K562 (cell line): ENCODE results near the gene PTPN18. TPM values are rescaled to one million over a fixed set of nuclear protein-coding genes. Genes with fewer than 3 reads are reported as not detected.
A peak's percentile ranks its signal among the peaks of the same experiment; 100 is the strongest.

Experiments
- CBX1 ChIP-seq: sonication (generic); IDR thresholded peaks from 2 replicates; pipeline ENCODE4 v1.6.1; 2016; ENCODE audit warnings: antibody characterized with exemption, low read depth, mild to moderate bottlenecking
- CBX2 ChIP-seq: fragments of 200-600 bp; sonication (generic); IDR thresholded peaks from one replicate; pipeline ENCODE4 v1.6.1; 2012; ENCODE audit warnings: mild to moderate bottlenecking, low read length, inconsistent platforms; ENCODE audit not compliant: insufficient read depth, poor library complexity, severe bottlenecking
- ELF1 ChIP-seq: fragments of 200-800 bp; sonication (Bioruptor generic); IDR thresholded peaks from 2 replicates; pipeline ENCODE4 v1.6.1; 2016; ENCODE audit warnings: missing genetic modification characterization, missing compliant biosample characterization
- FOXJ2 ChIP-seq: fragments of 200-800 bp; sonication (Bioruptor generic); IDR thresholded peaks from 2 replicates; pipeline ENCODE4 v1.6.1; 2016; ENCODE audit warnings: missing genetic modification characterization, missing compliant biosample characterization
- JUND ChIP-seq, 2 experiments: IDR thresholded peaks; 2 replicates in 1 of 2; 3 replicates in 1 of 2; pipeline ENCODE4 v1.6.1; 2011; ENCODE audit warnings: borderline replicate concordance in 2 of 2, low read depth in 2 of 2, low read length in 2 of 2, improper control_type of control experiment in 1 of 2, missing biosample characterization in 1 of 2, missing genetic modification characterization in 1 of 2, missing genetic modification reagents in 1 of 2
- KAT7 ChIP-seq: sonication (generic); formaldehyde crosslinking; IDR thresholded peaks from 2 replicates; pipeline ENCODE4 v1.8.0; 2022; ENCODE audit warnings: missing genetic modification reagents, mild to moderate bottlenecking, borderline replicate concordance
- KDM2B ChIP-seq: fragments of 250-450 bp; sonication (Bioruptor Pico); IDR thresholded peaks from 2 replicates; pipeline ENCODE4 v1.8.0; 2021; ENCODE audit warnings: mild to moderate bottlenecking, moderate library complexity
- MCM2 ChIP-seq: fragments of 450-650 bp; IDR thresholded peaks from 2 replicates; pipeline ENCODE4 v1.6.1; 2017; ENCODE audit warnings: low read depth, mild to moderate bottlenecking
- MTA2 ChIP-seq: fragments of 450-650 bp; IDR thresholded peaks from 2 replicates; pipeline ENCODE4 v1.6.1; 2016; ENCODE audit warnings: low read depth
- NCOA4 ChIP-seq: fragments of 450-650 bp; IDR thresholded peaks from 2 replicates; pipeline ENCODE4 v1.6.1; 2018; ENCODE audit warnings: mild to moderate bottlenecking; ENCODE audit not compliant: partially characterized antibody
- NRF1 ChIP-seq, 2 experiments: fragments of 450-650 bp; IDR thresholded peaks in 1 of 2; conservative IDR thresholded peaks in 1 of 2; 2 replicates each; pipeline ENCODE4 v1.6.1; 2014; ENCODE audit warnings: mild to moderate bottlenecking in 2 of 2
- ZBED1 ChIP-seq: IDR thresholded peaks from 2 replicates; pipeline ENCODE4 v1.6.1; 2014
- ZNF124 ChIP-seq: sonication (generic); formaldehyde crosslinking; IDR thresholded peaks from 2 replicates; pipeline ENCODE4 v1.8.1; 2022; ENCODE audit warnings: missing genetic modification reagents
- ZNF134 ChIP-seq: fragments of 250-450 bp; sonication (Bioruptor Pico); conservative IDR thresholded peaks from 2 replicates; pipeline ENCODE4 v1.4.0; 2020
- ZNF165 ChIP-seq: fragments of 250-450 bp; sonication (Bioruptor Pico); IDR thresholded peaks from 2 replicates; pipeline ENCODE4 v1.4.0; 2020; ENCODE audit warnings: borderline replicate concordance
- ZNF347 ChIP-seq: fragments of 450-650 bp; formaldehyde crosslinking; IDR thresholded peaks from 2 replicates; pipeline ENCODE4 v1.4.0; 2020; ENCODE audit warnings: low read depth, mild to moderate bottlenecking, moderate library complexity
- ZNF79 ChIP-seq: fragments of 250-450 bp; sonication (Bioruptor Pico); IDR thresholded peaks from 2 replicates; pipeline ENCODE4 v1.4.0; 2020; ENCODE audit warnings: low read depth, mild to moderate bottlenecking, moderate library complexity
- polyA plus RNA-seq, 8 experiments: library from polyadenylated mRNA; depleted of rRNA in 4 of 8; stranded (reverse) in 5 of 8; unstranded in 3 of 8; fragments of >200 nt; fragmentation: Nextera tagmentation in 2 of 8; fragmentation: Illumina TruSeq in 1 of 8; extraction: Ambion mirVana in 2 of 8; extraction: Trizol in 1 of 8; gene quantifications; 2 replicates each; pipeline versions ENCODE4 v1.2.1 to v1.2.3, GENCODE V29; 2011 to 2014; ENCODE audit warnings: inconsistent platforms in 1 of 8, missing spikeins in 1 of 8
- total RNA-seq, 7 experiments: library from RNA; depleted of rRNA in 6 of 7; stranded (reverse); fragments of >200 nt in 6 of 7; fragmentation: Illumina TruSeq in 2 of 7; extraction: Trizol in 2 of 7; gene quantifications; 2 replicates each; pipeline versions ENCODE4 v1.2.1 to v1.2.3, GENCODE V29; 2011 to 2021; ENCODE audit warnings: low replicate concordance in 1 of 7
- TF ChIP-seq, protein P1 (sequence below): fragments of 450-650 bp; IDR thresholded peaks from 2 replicates; pipeline ENCODE4 v1.6.1; 2018; ENCODE audit warnings: mild to moderate bottlenecking, low read depth; ENCODE audit not compliant: partially characterized antibody
- TF ChIP-seq, protein P2 (sequence below): sonication (generic); formaldehyde crosslinking; IDR thresholded peaks from 2 replicates; pipeline ENCODE4 v1.8.1; 2023; ENCODE audit warnings: mild to moderate bottlenecking, missing genetic modification reagents
- TF ChIP-seq, protein P3 (sequence below): sonication (generic); formaldehyde crosslinking; IDR thresholded peaks from 2 replicates; pipeline ENCODE4 v1.8.1; 2023; ENCODE audit warnings: missing genetic modification reagents, mild to moderate bottlenecking, borderline replicate concordance

Gene PTPN18
- total and polyA plus RNA-seq, 9 of the 15 experiments (the other 6 are each of a cell fraction or from before 2014, with no cell fraction given): 11.6 to 90.7 (median 49.6) TPM

DNA sequence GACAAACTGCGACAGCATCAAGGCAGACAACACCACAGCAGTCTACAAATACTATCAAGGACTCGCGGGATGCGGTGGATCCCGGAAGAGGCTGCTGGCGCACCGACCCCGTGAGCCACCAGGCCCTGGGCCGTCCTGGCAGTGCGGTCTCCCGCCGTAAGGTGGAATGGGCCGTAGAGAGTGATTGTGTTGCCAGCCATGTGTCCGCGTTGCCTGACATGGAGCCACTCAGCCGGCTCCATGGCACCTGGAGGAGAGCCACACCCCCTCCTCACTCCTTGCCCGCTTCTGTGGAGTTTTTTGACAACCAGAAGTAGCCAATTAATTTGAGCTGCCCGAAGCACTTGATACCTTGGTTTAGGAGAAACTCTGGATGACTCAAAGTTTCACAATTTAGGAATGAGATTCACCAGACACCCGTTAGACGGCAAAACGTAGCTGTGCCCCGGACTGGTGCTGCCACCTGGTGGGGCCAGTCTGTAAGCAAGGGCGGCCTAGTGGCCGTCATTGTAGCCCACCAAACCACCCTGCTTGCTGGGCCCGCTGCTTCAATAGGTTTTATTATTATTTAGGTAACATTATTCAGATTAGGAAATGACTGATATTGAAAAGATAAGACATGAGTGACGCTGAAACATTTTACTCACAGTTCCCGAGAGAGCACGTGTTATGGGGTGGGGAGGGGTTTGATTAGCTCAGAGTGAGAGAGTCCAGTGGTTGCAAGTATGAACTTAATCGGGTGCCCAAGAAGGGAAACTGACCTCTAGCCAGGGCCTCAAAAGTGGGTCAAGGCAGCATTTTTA is 23.4 kb upstream of the PTPN18 start (continued):
- TF ChIP-seq ZNF79 (CRISPR knock-in tag) (no peak), ZNF124 (no peak), ELF1 (tag) (no peak), CBX2 (no peak), CBX1 (no peak), MTA2 (no peak), ZNF165 (CRISPR knock-in tag) (no peak), MCM2 (no peak), NRF1 (conservative IDR thresholded peaks at IDR 0.05 in 1 of 2, IDR thresholded peaks at IDR 0.05 in 1 of 2) (no peak), JUND (IDR thresholded peaks at IDR 0.05; ENCODE audit: borderline replicate concordance, low read depth, low read length) (peak; percentile 57), JUND (tag; IDR thresholded peaks at IDR 0.05; ENCODE audit: borderline replicate concordance, low read depth, low read length) (no peak), KDM2B (CRISPR knock-in tag) (no peak), NCOA4 (no peak), ZNF347 (CRISPR knock-in tag) (no peak), KAT7 (no peak), ZNF134 (CRISPR knock-in tag) (no peak), FOXJ2 (tag) (no peak), ZBED1 (no peak)
- TF ChIP-seq, protein P1, sequence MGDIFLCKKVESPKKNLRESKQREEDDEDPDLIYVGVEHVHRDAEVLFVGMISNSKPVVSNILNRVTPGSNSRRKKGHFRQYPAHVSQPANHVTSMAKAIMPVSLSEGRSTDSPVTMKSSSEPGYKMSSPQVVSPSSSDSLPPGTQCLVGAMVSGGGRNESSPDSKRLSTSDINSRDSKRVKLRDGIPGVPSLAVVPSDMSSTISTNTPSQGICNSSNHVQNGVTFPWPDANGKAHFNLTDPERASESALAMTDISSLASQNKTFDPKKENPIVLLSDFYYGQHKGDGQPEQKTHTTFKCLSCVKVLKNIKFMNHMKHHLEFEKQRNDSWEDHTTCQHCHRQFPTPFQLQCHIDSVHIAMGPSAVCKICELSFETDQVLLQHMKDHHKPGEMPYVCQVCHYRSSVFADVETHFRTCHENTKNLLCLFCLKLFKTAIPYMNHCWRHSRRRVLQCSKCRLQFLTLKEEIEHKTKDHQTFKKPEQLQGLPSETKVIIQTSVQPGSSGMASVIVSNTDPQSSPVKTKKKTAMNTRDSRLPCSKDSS: no peak
- TF ChIP-seq, protein P2, sequence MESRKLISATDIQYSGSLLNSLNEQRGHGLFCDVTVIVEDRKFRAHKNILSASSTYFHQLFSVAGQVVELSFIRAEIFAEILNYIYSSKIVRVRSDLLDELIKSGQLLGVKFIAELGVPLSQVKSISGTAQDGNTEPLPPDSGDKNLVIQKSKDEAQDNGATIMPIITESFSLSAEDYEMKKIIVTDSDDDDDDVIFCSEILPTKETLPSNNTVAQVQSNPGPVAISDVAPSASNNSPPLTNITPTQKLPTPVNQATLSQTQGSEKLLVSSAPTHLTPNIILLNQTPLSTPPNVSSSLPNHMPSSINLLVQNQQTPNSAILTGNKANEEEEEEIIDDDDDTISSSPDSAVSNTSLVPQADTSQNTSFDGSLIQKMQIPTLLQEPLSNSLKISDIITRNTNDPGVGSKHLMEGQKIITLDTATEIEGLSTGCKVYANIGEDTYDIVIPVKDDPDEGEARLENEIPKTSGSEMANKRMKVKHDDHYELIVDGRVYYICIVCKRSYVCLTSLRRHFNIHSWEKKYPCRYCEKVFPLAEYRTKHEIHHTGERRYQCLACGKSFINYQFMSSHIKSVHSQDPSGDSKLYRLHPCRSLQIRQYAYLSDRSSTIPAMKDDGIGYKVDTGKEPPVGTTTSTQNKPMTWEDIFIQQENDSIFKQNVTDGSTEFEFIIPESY: peak; percentile 77; the same call in 1 of the 2 replicates
- TF ChIP-seq, protein P3, sequence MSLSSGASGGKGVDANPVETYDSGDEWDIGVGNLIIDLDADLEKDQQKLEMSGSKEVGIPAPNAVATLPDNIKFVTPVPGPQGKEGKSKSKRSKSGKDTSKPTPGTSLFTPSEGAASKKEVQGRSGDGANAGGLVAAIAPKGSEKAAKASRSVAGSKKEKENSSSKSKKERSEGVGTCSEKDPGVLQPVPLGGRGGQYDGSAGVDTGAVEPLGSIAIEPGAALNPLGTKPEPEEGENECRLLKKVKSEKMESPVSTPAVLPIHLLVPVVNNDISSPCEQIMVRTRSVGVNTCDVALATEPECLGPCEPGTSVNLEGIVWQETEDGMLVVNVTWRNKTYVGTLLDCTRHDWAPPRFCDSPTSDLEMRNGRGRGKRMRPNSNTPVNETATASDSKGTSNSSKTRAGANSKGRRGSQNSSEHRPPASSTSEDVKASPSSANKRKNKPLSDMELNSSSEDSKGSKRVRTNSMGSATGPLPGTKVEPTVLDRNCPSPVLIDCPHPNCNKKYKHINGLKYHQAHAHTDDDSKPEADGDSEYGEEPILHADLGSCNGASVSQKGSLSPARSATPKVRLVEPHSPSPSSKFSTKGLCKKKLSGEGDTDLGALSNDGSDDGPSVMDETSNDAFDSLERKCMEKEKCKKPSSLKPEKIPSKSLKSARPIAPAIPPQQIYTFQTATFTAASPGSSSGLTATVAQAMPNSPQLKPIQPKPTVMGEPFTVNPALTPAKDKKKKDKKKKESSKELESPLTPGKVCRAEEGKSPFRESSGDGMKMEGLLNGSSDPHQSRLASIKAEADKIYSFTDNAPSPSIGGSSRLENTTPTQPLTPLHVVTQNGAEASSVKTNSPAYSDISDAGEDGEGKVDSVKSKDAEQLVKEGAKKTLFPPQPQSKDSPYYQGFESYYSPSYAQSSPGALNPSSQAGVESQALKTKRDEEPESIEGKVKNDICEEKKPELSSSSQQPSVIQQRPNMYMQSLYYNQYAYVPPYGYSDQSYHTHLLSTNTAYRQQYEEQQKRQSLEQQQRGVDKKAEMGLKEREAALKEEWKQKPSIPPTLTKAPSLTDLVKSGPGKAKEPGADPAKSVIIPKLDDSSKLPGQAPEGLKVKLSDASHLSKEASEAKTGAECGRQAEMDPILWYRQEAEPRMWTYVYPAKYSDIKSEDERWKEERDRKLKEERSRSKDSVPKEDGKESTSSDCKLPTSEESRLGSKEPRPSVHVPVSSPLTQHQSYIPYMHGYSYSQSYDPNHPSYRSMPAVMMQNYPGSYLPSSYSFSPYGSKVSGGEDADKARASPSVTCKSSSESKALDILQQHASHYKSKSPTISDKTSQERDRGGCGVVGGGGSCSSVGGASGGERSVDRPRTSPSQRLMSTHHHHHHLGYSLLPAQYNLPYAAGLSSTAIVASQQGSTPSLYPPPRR (CRISPR knock-in tag): no peak
